Natural killer cell (primary cell): Measurements from ENCODE around the gene PADI2. TPM values are rescaled to one million over a fixed set of nuclear protein-coding genes. Genes with fewer than 3 reads are reported as not detected.

ENCODE experiments used
- ATAC-seq, 3 donors: fragments of 150-1000 bp in 2 of 3; fragments of 200-7000 bp in 1 of 3; cut with Tn5 transposase; 1 replicate in 1 of 3; 2 replicates in 2 of 3; pipeline ENCODE4 v1.10.0; 2021; ENCODE audit warnings: mild to moderate bottlenecking in 2 of 3, moderate library complexity in 2 of 3
- DNase-seq, 2 donors: peaks; one replicate each; pipeline versions ENCODE4 v3.0.0 to v3.0.0-alpha.2; 2013 to 2021; ENCODE audit warnings: mixed read lengths in 1 of 2
- H3K27ac ChIP-seq: one replicate; pipeline ENCODE4 v1.5.1; 2013; ENCODE audit warnings: mild to moderate bottlenecking, low read length
- H3K27me3 ChIP-seq: one replicate; pipeline ENCODE4 v1.6.1; 2013; ENCODE audit warnings: low read length; ENCODE audit not compliant: control insufficient read depth, insufficient read depth
- H3K36me3 ChIP-seq: one replicate; pipeline ENCODE4 v1.6.1; 2013; ENCODE audit warnings: low read length; ENCODE audit not compliant: control insufficient read depth, insufficient read depth
- H3K4me1 ChIP-seq: one replicate; pipeline ENCODE4 v1.6.1; 2013; ENCODE audit warnings: low read length; ENCODE audit not compliant: control insufficient read depth, insufficient read depth
- H3K4me3 ChIP-seq: one replicate; pipeline ENCODE4 v1.5.1; 2013; ENCODE audit warnings: low read length
- H3K9me3 ChIP-seq: one replicate; pipeline ENCODE4 v1.6.1; 2013; ENCODE audit warnings: low read length; ENCODE audit not compliant: control insufficient read depth, insufficient read depth
- H3K27ac Mint-ChIP-seq, 2 donors: one replicate each; pipeline ENCODE4 v1.8.0; 2022; ENCODE audit warnings: mild to moderate bottlenecking in 2 of 2, mixed read lengths in 2 of 2, moderate library complexity in 1 of 2
- H3K27me3 Mint-ChIP-seq, 2 donors: one replicate each; pipeline ENCODE4 v1.8.0; 2022; ENCODE audit warnings: low read depth in 2 of 2, mixed read lengths in 2 of 2
- H3K36me3 Mint-ChIP-seq: one replicate; pipeline ENCODE4 v1.8.0; 2022; ENCODE audit warnings: mixed read lengths
- H3K4me1 Mint-ChIP-seq, 2 donors: one replicate each; pipeline ENCODE4 v1.8.0; 2022; ENCODE audit warnings: mixed read lengths in 2 of 2
- H3K4me3 Mint-ChIP-seq: one replicate; pipeline ENCODE4 v1.8.0; 2022; ENCODE audit warnings: mild to moderate bottlenecking, moderate library complexity, mixed read lengths
- H3K9me3 Mint-ChIP-seq, 2 donors: one replicate each; pipeline ENCODE4 v1.8.0; 2022; ENCODE audit warnings: mixed read lengths in 2 of 2
- WGBS: methylation state at CpG from one replicate; pipeline ENCODE4 v1.1.7; 2013; ENCODE audit warnings: missing lambda C conversion rate; ENCODE audit not compliant: insufficient coverage; 5-methylcytosine and 5-hydroxymethylcytosine counted together
- intact Hi-C: fragments of 100-400 bp; cut with micrococcal nuclease; formaldehyde crosslinking; loops from one replicate; pipeline ENCODE4 v1.14.2; 2022
- total RNA-seq, 4 donors: library from RNA; stranded (reverse); fragments of 120-200 nt in 1 of 4; gene quantifications; one replicate each; pipeline versions ENCODE4 v1.2.3 to v1.2.4, GENCODE V29; 2013 to 2022
- TF ChIP-seq, protein P1 (sequence below): fragments of 200-600 bp; IDR thresholded peaks from one replicate; pipeline ENCODE4 v1.8.0; 2022; ENCODE audit warnings: antibody characterized with exemption

PADI2 gene
- total RNA-seq, 3 donors from 2014 or later (not counting 1 experiment from before 2014, with no cell fraction given): 0.56 to 2.5 (median 0.88) TPM

DNA sequence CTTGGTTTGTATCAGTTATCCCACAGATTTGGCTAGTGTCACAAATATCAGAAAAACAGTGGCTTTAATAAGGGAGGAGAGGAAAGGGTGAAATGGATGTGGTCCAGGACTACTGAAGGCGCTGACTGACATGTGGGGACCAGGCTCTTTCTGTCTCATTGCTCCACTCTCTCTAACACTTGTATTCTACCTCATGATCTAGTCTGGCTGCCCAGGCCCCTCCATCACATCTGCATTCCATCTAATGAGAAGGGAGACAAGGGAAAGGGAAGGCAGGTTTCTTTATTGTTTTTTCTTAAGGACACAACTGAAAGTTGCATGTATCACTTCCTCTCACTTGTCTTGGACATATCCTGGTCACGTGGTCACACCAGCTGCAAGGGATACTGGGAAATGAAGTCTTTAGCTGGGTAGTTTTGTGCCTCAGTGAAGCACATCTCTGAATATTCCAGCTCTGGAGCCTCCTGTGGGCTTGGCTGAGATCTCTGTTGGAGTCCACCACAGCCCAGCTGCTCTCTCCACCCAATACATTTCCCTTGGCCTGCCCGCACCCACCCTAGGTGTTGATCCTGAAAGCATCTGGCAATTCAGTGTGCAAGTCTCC is 42.0 kb upstream of the PADI2 start:
- H3K9me3 Mint-ChIP-seq: peaks cover 0 to 4% of the 10 kb centered on the region in 2 donors
- no peak for ATAC-seq
- H3K27ac Mint-ChIP-seq: no peak overlapping the region

GRCh38 chr1:17158961-17159360 is 39.7 kb upstream of the PADI2 start:
- ATAC-seq: no peak

More for the DNA sequence above, 42.0 kb upstream of the PADI2 start:
- intact Hi-C loops: no loop called here
- H3K4me3 Mint-ChIP-seq: no peak overlapping the region
- Histone ChIP-seq H3K36me3 (no peaks in the 10 kb centered on the region), H3K4me1 (no peaks in the 10 kb centered on the region), H3K4me3 (no peak overlapping the region), H3K27ac (no peak overlapping the region), H3K9me3 (no peaks in the 10 kb centered on the region), H3K27me3 (no peaks in the 10 kb centered on the region)
- 63% methylated on average over 2 of the region's 3 CpGs for WGBS
- no peak for DNase-seq
- H3K27me3 Mint-ChIP-seq: peaks cover 0 to 8% of the 10 kb centered on the region in 2 donors
- TF ChIP-seq, protein P1, sequence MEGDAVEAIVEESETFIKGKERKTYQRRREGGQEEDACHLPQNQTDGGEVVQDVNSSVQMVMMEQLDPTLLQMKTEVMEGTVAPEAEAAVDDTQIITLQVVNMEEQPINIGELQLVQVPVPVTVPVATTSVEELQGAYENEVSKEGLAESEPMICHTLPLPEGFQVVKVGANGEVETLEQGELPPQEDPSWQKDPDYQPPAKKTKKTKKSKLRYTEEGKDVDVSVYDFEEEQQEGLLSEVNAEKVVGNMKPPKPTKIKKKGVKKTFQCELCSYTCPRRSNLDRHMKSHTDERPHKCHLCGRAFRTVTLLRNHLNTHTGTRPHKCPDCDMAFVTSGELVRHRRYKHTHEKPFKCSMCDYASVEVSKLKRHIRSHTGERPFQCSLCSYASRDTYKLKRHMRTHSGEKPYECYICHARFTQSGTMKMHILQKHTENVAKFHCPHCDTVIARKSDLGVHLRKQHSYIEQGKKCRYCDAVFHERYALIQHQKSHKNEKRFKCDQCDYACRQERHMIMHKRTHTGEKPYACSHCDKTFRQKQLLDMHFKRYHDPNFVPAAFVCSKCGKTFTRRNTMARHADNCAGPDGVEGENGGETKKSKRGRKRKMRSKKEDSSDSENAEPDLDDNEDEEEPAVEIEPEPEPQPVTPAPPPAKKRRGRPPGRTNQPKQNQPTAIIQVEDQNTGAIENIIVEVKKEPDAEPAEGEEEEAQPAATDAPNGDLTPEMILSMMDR: no peak
- H3K4me1 Mint-ChIP-seq: peaks cover 0 to 3% of the 10 kb centered on the region in 2 donors
- peaks cover 5% of the 10 kb centered on the region for H3K36me3 Mint-ChIP-seq

DNA sequence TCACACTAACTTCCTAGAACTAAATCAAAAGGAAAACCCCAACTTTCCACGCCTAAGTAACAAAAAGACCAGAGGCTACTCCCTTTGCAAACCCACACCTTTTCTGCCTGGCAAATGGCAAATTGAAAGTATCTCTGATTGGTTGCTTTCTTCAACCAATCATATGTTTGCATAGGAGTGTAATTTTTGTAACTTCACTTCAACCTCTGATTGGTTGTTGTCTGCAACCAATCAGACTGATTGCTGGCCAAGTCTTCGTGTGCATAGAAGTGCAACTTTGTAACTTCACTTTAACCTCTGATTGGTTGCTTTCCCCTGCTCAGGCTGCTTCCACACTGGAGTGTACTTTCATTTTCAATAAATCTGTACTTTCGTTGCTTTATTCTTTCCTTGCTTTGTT is 36.9 kb upstream of the PADI2 start:
- TF ChIP-seq, protein P1: no peak
- WGBS: 48% methylated on average over 2 of the region's 3 CpGs
- peaks cover 27% of the 10 kb centered on the region for H3K9me3 ChIP-seq
- intact Hi-C loops: no loop called here
- H3K27ac Mint-ChIP-seq: no peak overlapping the region
- no peaks in the 10 kb centered on the region for H3K4me1 ChIP-seq
- peaks cover 22% of the 10 kb centered on the region in 2 donors for H3K27me3 Mint-ChIP-seq
- H3K36me3 ChIP-seq: no peaks in the 10 kb centered on the region
- DNase-seq (no peak), ATAC-seq (no peak)
- peaks cover 38% of the 10 kb centered on the region for H3K36me3 Mint-ChIP-seq
- no peak overlapping the region for H3K27ac ChIP-seq
- H3K4me1 Mint-ChIP-seq: peaks cover 0 to 5% of the 10 kb centered on the region in 2 donors
- no peak overlapping the region for H3K4me3 ChIP-seq
- H3K9me3 Mint-ChIP-seq: peaks cover 8 to 24% of the 10 kb centered on the region in 2 donors
- H3K27me3 ChIP-seq: no peaks in the 10 kb centered on the region
- no peak overlapping the region for H3K4me3 Mint-ChIP-seq

More at GRCh38 chr1:17158961-17159360, 39.7 kb upstream of the PADI2 start:
- no peaks in the 10 kb centered on the region for H3K27me3 ChIP-seq
- H3K27ac ChIP-seq: no peak overlapping the region
- no peak for DNase-seq
- intact Hi-C loops: no loop called here
- TF ChIP-seq, protein P1: no peak
- Mint-ChIP-seq H3K36me3 (peaks cover 24% of the 10 kb centered on the region), H3K4me1 (peaks cover 0 to 5% of the 10 kb centered on the region in 2 donors), H3K27me3 (peaks cover 8 to 12% of the 10 kb centered on the region in 2 donors), H3K4me3 (no peak overlapping the region), H3K27ac (no peak overlapping the region), H3K9me3 (peaks cover 3 to 15% of the 10 kb centered on the region in 2 donors)
- WGBS: 97% methylated on average over 2 of the region's 2 CpGs
- no peak overlapping the region for H3K4me3 ChIP-seq
- no peaks in the 10 kb centered on the region for H3K4me1 ChIP-seq
- H3K36me3 ChIP-seq: no peaks in the 10 kb centered on the region
- H3K9me3 ChIP-seq: peaks cover 17% of the 10 kb centered on the region
